Measurements from ENCODE around the gene PDLIM3. TPM values are rescaled to one million over a fixed set of nuclear protein-coding genes. Genes with fewer than 3 reads are reported as not detected.

The PDLIM3 gene
- total RNA-seq, 1 donor = 15.1 TPM

DNA sequence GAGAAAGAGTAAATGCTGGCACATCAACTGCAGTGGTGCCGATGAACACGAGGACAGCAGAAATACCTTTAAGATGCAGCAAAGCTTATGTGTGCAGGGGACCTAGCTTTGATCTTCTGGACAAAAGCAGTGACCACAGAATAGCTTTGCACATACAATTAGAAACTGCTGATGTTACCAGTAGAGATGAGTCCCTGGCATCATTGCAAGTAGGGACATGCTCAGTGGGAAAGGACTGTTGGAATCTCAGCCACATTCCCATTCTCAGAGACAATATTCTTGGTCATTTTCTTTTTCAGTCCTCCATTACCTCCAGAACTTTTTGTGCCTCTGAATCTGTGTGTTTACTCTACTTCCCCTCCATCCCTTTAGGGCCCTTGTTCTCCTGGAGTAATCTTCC, 16.9 kb upstream of the PDLIM3 start:
- DNase-seq (ENCODE audit: low read depth) = no peak
- TF ChIP-seq, protein P1, sequence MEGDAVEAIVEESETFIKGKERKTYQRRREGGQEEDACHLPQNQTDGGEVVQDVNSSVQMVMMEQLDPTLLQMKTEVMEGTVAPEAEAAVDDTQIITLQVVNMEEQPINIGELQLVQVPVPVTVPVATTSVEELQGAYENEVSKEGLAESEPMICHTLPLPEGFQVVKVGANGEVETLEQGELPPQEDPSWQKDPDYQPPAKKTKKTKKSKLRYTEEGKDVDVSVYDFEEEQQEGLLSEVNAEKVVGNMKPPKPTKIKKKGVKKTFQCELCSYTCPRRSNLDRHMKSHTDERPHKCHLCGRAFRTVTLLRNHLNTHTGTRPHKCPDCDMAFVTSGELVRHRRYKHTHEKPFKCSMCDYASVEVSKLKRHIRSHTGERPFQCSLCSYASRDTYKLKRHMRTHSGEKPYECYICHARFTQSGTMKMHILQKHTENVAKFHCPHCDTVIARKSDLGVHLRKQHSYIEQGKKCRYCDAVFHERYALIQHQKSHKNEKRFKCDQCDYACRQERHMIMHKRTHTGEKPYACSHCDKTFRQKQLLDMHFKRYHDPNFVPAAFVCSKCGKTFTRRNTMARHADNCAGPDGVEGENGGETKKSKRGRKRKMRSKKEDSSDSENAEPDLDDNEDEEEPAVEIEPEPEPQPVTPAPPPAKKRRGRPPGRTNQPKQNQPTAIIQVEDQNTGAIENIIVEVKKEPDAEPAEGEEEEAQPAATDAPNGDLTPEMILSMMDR (IDR thresholded peaks at IDR 0.05; ENCODE audit: insufficient read depth, low read depth, low read length) = no peak
- H3K4me3 ChIP-seq (ENCODE audit: low read depth, low read length) = no peak overlapping the region

DNA sequence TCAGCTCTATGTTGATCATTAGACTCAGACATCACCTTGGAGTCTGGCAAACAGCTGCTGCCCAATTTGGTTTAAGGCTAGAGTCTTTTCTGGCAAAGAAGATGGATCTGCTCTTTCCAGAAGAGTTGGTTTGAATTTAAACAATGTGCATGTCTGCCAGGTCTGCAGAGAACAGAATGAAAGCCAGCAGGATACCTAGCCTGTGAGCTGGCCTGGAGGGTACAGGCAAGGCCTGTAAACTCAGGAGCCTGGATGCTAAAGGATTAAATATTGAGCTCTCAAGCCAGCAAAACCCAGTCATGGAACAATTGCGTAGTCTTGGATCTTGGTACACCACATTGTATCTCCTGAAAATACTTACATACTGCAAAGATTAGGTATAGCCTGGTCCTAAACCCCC, 15.6 kb upstream of the PDLIM3 start:
- TF ChIP-seq, protein P1 (IDR thresholded peaks at IDR 0.05; ENCODE audit: insufficient read depth, low read depth, low read length) = no peak
- no peak for DNase-seq (ENCODE audit: low read depth)

DNA sequence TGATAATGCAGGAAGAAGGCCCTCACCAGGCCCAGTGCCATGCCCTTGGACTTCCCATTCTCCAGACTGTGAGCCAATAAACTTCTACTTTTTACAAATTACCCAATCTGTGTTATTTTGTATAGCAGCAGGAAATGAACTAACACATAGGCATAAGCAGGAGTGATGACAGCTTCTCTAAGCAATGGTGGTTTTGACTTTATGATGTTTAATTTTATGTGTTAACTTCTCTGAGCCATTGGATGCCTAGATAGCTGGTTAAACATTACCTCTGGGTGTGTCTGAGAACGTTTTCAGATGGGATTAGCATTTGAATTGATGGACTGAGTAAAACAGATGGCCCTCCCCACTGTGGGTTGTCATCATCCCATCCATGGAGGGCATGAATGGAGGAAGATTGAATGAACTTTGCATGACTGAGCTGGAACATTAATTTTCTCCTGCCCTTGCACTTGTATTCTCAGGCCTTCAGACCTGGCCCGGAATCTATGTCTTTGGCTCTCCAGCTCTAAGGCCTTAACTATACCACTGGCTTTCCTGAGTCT, 13.9 kb upstream of the PDLIM3 start:
- peak; percentile 68 for DNase-seq (ENCODE audit: low read depth)
- TF ChIP-seq, protein P1 (IDR thresholded peaks at IDR 0.05; ENCODE audit: insufficient read depth, low read depth, low read length) = no peak
- H3K4me3 ChIP-seq (ENCODE audit: low read depth, low read length) = no peak overlapping the region

More for the DNA sequence above, 15.6 kb upstream of the PDLIM3 start:
- H3K4me3 ChIP-seq (ENCODE audit: low read depth, low read length) = no peak overlapping the region

DNA sequence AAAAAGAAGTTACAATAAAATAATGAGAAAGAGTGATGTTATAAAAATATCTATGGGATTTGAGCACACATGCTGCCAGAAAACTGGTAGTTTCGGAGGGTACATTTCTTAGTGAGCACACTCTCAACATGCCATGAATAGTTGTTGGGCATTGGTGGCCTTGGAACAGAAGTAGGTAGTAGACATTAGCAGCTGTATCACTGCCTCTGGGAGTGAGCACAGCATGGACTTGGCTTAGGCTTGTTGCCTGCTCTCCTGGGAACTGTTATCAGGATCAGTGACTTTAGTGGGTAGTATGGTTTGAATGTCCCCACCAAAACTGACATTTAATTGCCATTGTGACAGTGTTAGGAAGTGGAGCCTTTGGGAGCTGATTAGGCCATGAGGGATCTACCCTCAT, 13.3 kb upstream of the PDLIM3 start:
- TF ChIP-seq, protein P1 (IDR thresholded peaks at IDR 0.05; ENCODE audit: insufficient read depth, low read depth, low read length) = no peak
- no peak overlapping the region for H3K4me3 ChIP-seq (ENCODE audit: low read depth, low read length)
- DNase-seq (ENCODE audit: low read depth) = no peak

- TF ChIP-seq, protein P1 (IDR thresholded peaks at IDR 0.05; ENCODE audit: insufficient read depth, low read depth, low read length) = no peak
- no peak for DNase-seq (ENCODE audit: low read depth)
- H3K4me3 ChIP-seq (ENCODE audit: low read depth, low read length) = no peak overlapping the region
Measured at GRCh38 chr4:185546335-185546734, 11.0 kb upstream of the PDLIM3 start.

DNA sequence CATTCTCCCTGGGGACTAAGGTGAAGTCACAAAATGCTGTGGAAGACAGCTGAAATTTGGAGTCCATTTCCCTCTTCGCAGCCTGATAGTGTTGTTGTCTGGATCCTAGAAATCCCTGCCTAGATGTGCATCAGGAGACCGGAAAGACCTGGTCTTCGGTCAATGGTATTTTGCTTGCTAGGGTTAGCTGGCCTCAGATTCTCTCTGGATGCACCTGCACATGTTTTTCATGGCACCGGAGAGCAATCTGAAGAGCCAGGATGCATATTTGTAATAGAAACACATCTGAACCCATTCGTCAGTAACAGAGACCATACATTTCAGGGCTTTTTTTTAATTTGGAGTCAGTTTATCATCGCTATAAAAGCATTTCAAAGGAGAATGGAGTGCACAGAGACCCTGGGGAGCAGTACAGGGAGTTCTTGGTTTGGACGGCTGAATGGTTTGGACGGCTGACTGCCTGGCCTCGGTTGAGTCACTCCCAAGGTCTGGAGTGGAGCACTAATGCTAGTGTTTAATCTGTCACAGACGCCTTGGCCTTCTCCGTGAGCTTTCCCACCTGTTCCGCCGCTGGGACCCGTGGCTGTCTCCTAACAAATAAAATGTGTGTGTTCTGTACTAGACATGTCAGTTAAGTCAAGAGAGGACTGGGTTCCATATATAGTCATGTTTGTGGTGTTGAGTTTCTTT, 7.5 kb upstream of the PDLIM3 start:
- peak; percentile 69 for DNase-seq (ENCODE audit: low read depth)
- no peak overlapping the region for H3K4me3 ChIP-seq (ENCODE audit: low read depth, low read length)
- TF ChIP-seq, protein P1 (IDR thresholded peaks at IDR 0.05; ENCODE audit: insufficient read depth, low read depth, low read length) = no peak

Measured in fibroblast of villous mesenchyme (primary cell).